GM12878 (cell line): ENCODE results near the gene TIMM22. TPM values are rescaled to one million over a fixed set of nuclear protein-coding genes. Genes with fewer than 3 reads are reported as not detected.

ENCODE experiments used
- ATAC-seq: fragments of 200-7000 bp; cut with Tn5 transposase; 3 replicates; pipeline ENCODE4 v1.9.1; 2020; ENCODE audit warnings: mild to moderate bottlenecking, moderate library complexity
- BruUV-seq: library from RNA; stranded (reverse); fragments of 400-500 nt; replicated peaks from 2 replicates; lab custom pipeline; 2021; lab: Mats Ljungman, UMichigan
- CTCF ChIA-PET: fragments of 300-600 bp; sonication (Branson Sonifier 250); formaldehyde crosslinking; extraction: SDS; loops from one replicate; lab custom pipeline; 2021; ENCODE audit warnings: inconsistent platforms; lab: Yijun Ruan, JAX
- POLR2A ChIA-PET: fragments of 350-600 bp; formaldehyde crosslinking; extraction: SDS; loops from one replicate; lab custom pipeline; 2021; ENCODE audit warnings: inconsistent platforms; lab: Charles Lee
- RAD21 ChIA-PET: fragments of 300-600 bp; sonication (Branson Sonifier 250); formaldehyde crosslinking; loops from one replicate; lab custom pipeline; 2023; ENCODE audit warnings: antibody characterized with exemption; ENCODE audit not compliant: unreplicated experiment; lab: Charles Lee
- SMC1A ChIA-PET: fragments of 300-600 bp; sonication (Branson Sonifier 250); formaldehyde crosslinking; loops from one replicate; lab custom pipeline; 2023; ENCODE audit not compliant: unreplicated experiment, uncharacterized antibody; lab: Charles Lee
- DNase-seq: peaks from one replicate; pipeline ENCODE4 v3.0.0-alpha.2; 2011; ENCODE audit warnings: low read depth, low spot score
- FAIRE-seq: peaks from 3 replicates; lab custom pipeline; 2011; peaks lifted over from hg19 to GRCh38; lab: Jason Lieb, UNC
- H2AFZ ChIP-seq: 2 replicates; pipeline ENCODE4 v1.6.0; 2011; ENCODE audit warnings: low read depth, low read length, control low read depth; ENCODE audit not compliant: control insufficient read depth
- H3K27ac ChIP-seq: 2 replicates; pipeline ENCODE4 v1.5.1; 2011; ENCODE audit warnings: control low read depth; ENCODE audit not compliant: control insufficient read depth, insufficient read depth
- H3K27me3 ChIP-seq, 2 experiments: replicated peaks in 1 of 2; 2 replicates each; pipeline versions ENCODE4 v1.6.0 to v1.6.1; 2011; ENCODE audit warnings: low read length in 1 of 2; ENCODE audit not compliant: control insufficient read depth in 2 of 2, insufficient read depth in 2 of 2
- H3K36me3 ChIP-seq, 2 experiments: 2 replicates each; pipeline ENCODE4 v1.5.1; 2011; ENCODE audit warnings: low read length in 1 of 2; ENCODE audit not compliant: control insufficient read depth in 2 of 2, insufficient read depth in 2 of 2
- H3K4me1 ChIP-seq: 2 replicates; pipeline ENCODE4 v1.6.1; 2011; ENCODE audit warnings: mild to moderate bottlenecking, low read length, moderate library complexity, mixed read lengths; ENCODE audit not compliant: control insufficient read depth, insufficient read depth
- H3K4me2 ChIP-seq: 2 replicates; pipeline ENCODE4 v1.6.0; 2011; ENCODE audit warnings: control low read depth; ENCODE audit not compliant: control insufficient read depth, insufficient read depth
- H3K4me3 ChIP-seq: fragments of 200-600 bp; sonication (generic); 2 replicates; pipeline ENCODE4 v1.5.1; 2016
- H3K79me2 ChIP-seq: 2 replicates; pipeline ENCODE4 v1.6.0; 2011; ENCODE audit warnings: low read length; ENCODE audit not compliant: control insufficient read depth, insufficient read depth
- H3K9ac ChIP-seq: 2 replicates; pipeline ENCODE4 v1.8.0; 2011; ENCODE audit warnings: low read length, control low read depth, mixed read lengths; ENCODE audit not compliant: control insufficient read depth, insufficient read depth
- H3K9me3 ChIP-seq: replicated peaks from 3 replicates; pipeline ENCODE4 v1.5.1; 2011; ENCODE audit warnings: mild to moderate bottlenecking, low read length; ENCODE audit not compliant: control insufficient read depth, insufficient read depth
- H4K20me1 ChIP-seq: 2 replicates; pipeline ENCODE4 v1.6.0; 2011; ENCODE audit not compliant: control insufficient read depth, insufficient read depth
- BRCA1 ChIP-seq: IDR thresholded peaks from 2 replicates; pipeline ENCODE4 v1.6.1; 2011; ENCODE audit warnings: low read depth, low read length, improper control_type of control experiment
- CBFB ChIP-seq: IDR thresholded peaks from 2 replicates; pipeline ENCODE4 v1.6.1; 2016; ENCODE audit warnings: antibody characterized with exemption, low read depth
- HSF1 ChIP-seq: fragments of 150-350 bp; IDR thresholded peaks from 2 replicates; pipeline ENCODE4 v1.6.1; 2014; ENCODE audit warnings: mild to moderate bottlenecking, low read depth, low read length
- KAT2A ChIP-seq: conservative IDR thresholded peaks from 2 replicates; pipeline ENCODE4 v1.6.1; 2011; ENCODE audit warnings: low read depth, low read length; ENCODE audit not compliant: control insufficient read depth
- NKRF ChIP-seq: fragments of 450-650 bp; conservative IDR thresholded peaks from 2 replicates; pipeline ENCODE4 v1.6.1; 2017; ENCODE audit warnings: mild to moderate bottlenecking, moderate library complexity
- SKIL ChIP-seq: fragments of 450-650 bp; IDR thresholded peaks from 2 replicates; pipeline ENCODE4 v1.6.1; 2017; ENCODE audit warnings: mild to moderate bottlenecking, low read depth, inconsistent platforms; ENCODE audit not compliant: poor library complexity, severe bottlenecking
- SMAD5 ChIP-seq: IDR thresholded peaks from 2 replicates; pipeline ENCODE4 v1.6.1; 2016; ENCODE audit warnings: antibody characterized with exemption, low read depth
- SP1 ChIP-seq: IDR thresholded peaks from one replicate; pipeline ENCODE4 v1.6.1; 2011; ENCODE audit warnings: low read depth, low read length
- ZBTB4 ChIP-seq: fragments of 450-650 bp; formaldehyde crosslinking; IDR thresholded peaks from 2 replicates; pipeline ENCODE4 v1.4.0; 2022; ENCODE audit warnings: mild to moderate bottlenecking, moderate library complexity
- ZNF592 ChIP-seq: fragments of 450-650 bp; IDR thresholded peaks from 2 replicates; pipeline ENCODE4 v1.6.1; 2017; ENCODE audit warnings: mild to moderate bottlenecking, moderate library complexity
- WGBS: methylation state at CpG from one replicate; pipeline ENCODE4 v1.1.6; 2016; ENCODE audit warnings: low lambda C conversion rate; ENCODE audit not compliant: insufficient replicate concordance, insufficient coverage; ENCODE audit errors: missing lambda C conversion rate; 5-methylcytosine and 5-hydroxymethylcytosine counted together
- in situ Hi-C: fragments of 300-500 bp; cut with MboI; formaldehyde crosslinking; loops from 9 replicates; pipeline ENCODE4 v1.14.3; 2018; ENCODE audit warnings: mixed read lengths
- intact Hi-C: fragments of 100-400 bp; cut with micrococcal nuclease; formaldehyde crosslinking; loops from one replicate; pipeline ENCODE4 v1.14.2; 2022; ENCODE audit not compliant: unreplicated experiment
- polyA plus RNA-seq, 11 experiments: library from polyadenylated mRNA; depleted of rRNA in 4 of 11; unstranded in 6 of 11; stranded (reverse) in 5 of 11; fragments of >200 nt; fragmentation: Nextera tagmentation in 4 of 11; fragmentation: Illumina TruSeq in 1 of 11; extraction: Ambion mirVana in 4 of 11; extraction: Trizol in 1 of 11; gene quantifications; 1 replicate in 1 of 11; 2 replicates in 10 of 11; pipeline versions ENCODE4 v1.2.1 to v1.2.3, GENCODE V29; 2011 to 2016; ENCODE audit warnings: inconsistent platforms in 2 of 11, missing spikeins in 2 of 11, low read depth in 1 of 11
- total RNA-seq, 4 experiments: library from RNA; depleted of rRNA in 3 of 4; stranded (reverse); fragments of >200 nt in 3 of 4; fragmentation: Illumina TruSeq in 1 of 4; extraction: Trizol in 1 of 4; gene quantifications; 2 replicates each; pipeline versions ENCODE4 v1.2.1 to v1.2.3, GENCODE V29; 2013 to 2021

Gene TIMM22
- total and polyA plus RNA-seq, 10 of the 15 experiments (the other 5 are each of a cell fraction or from before 2014, with no cell fraction given): 4.4 to 25.0 (median 10.6) TPM

GRCh38 chr17:1011138-1011537, 14.2 kb downstream of the TIMM22 start:
- H3K4me1 ChIP-seq: no peaks in the 10 kb centered on the region
- H3K4me3 ChIP-seq: no peak overlapping the region
- no peak overlapping the region for H3K9ac ChIP-seq
- intact Hi-C loops: no loop called here
- ATAC-seq (no peak), FAIRE-seq (no peak), DNase-seq (no peak)
- in situ Hi-C loops: no loop called here
- H3K9me3 ChIP-seq: no peaks in the 10 kb centered on the region
- ChIA-PET RAD21 (no interaction called here), SMC1A (no interaction called here), POLR2A (no interaction called here)
- H3K27ac ChIP-seq: no peak overlapping the region
- H3K36me3 ChIP-seq: peaks cover 8 to 32% of the 10 kb centered on the region in 2 experiments
- no peaks in the 10 kb centered on the region for H3K79me2 ChIP-seq
- H2AFZ ChIP-seq: no peak overlapping the region
- H3K4me2 ChIP-seq: no peak overlapping the region
- no peak for TF ChIP-seq SKIL
- TF ChIP-seq HSF1: no peak
- no peak for TF ChIP-seq BRCA1
- no peak for TF ChIP-seq SMAD5
- TF ChIP-seq KAT2A: no peak
- no peak for TF ChIP-seq NKRF
- TF ChIP-seq CBFB: no peak
- TF ChIP-seq SP1: no peak
- no peak for TF ChIP-seq ZNF592
- TF ChIP-seq ZBTB4: no peak
- TF ChIP-seq, all 136 proteins: peak for 0
- BruUV-seq: no TSS peak
- CTCF ChIA-PET: no interaction called here
- 89% methylated on average over 10 of the region's 10 CpGs for WGBS
- Histone ChIP-seq H4K20me1 (no peaks in the 10 kb centered on the region), H3K27me3 (no peaks in the 10 kb centered on the region)
